Hepatocyte (in vitro differentiated cells): ENCODE data around the gene NDUFB7. TPM values are rescaled to one million over a fixed set of nuclear protein-coding genes. Genes with fewer than 3 reads are reported as not detected.
A peak's percentile ranks its signal among the peaks of the same experiment; 100 is the strongest.
"Not testable (repeated sequence)": the region's sequence is repeated elsewhere in the genome, so short reads cannot be mapped to it uniquely, and the experiment has no call there.

Experiments
- DNase-seq: peaks from one replicate; pipeline ENCODE4 v3.0.0-alpha.2; 2016; ENCODE audit warnings: low spot score
- H2AFZ ChIP-seq: fragments of 200-600 bp; sonication (generic); 2 replicates; pipeline ENCODE4 v1.6.0; 2016; ENCODE audit warnings: antibody characterized with exemption, mild to moderate bottlenecking
- H3K27ac ChIP-seq: fragments of 200-600 bp; sonication (generic); 2 replicates; pipeline ENCODE4 v1.5.1; 2016; ENCODE audit warnings: mild to moderate bottlenecking
- H3K27me3 ChIP-seq: fragments of 200-600 bp; sonication (generic); 2 replicates; pipeline ENCODE4 v1.6.1; 2016
- H3K36me3 ChIP-seq: fragments of 200-600 bp; sonication (generic); replicated peaks from 2 replicates; pipeline ENCODE4 v1.5.1; 2016; ENCODE audit warnings: low read depth; ENCODE audit not compliant: insufficient read depth
- H3K4me1 ChIP-seq: fragments of 200-600 bp; sonication (generic); 2 replicates; pipeline ENCODE4 v1.5.1; 2016; ENCODE audit warnings: mild to moderate bottlenecking, moderate library complexity; ENCODE audit not compliant: insufficient read depth
- H3K4me2 ChIP-seq: fragments of 200-600 bp; sonication (generic); 2 replicates; pipeline ENCODE4 v1.6.0; 2016
- H3K4me3 ChIP-seq: fragments of 200-600 bp; sonication (generic); 2 replicates; pipeline ENCODE4 v1.5.1; 2016; ENCODE audit warnings: mild to moderate bottlenecking
- H3K79me2 ChIP-seq: fragments of 200-600 bp; sonication (generic); 2 replicates; pipeline ENCODE4 v1.6.0; 2017; ENCODE audit warnings: mild to moderate bottlenecking
- H3K9me2 ChIP-seq: fragments of 200-600 bp; sonication (generic); replicated peaks from 2 replicates; pipeline ENCODE4 v1.6.0; 2017; ENCODE audit warnings: mild to moderate bottlenecking; ENCODE audit not compliant: insufficient read depth
- H3K9me3 ChIP-seq: fragments of 200-600 bp; sonication (generic); 2 replicates; pipeline ENCODE4 v1.5.1; 2016; ENCODE audit warnings: low read depth, mild to moderate bottlenecking
- H4K20me1 ChIP-seq: fragments of 200-600 bp; sonication (generic); 2 replicates; pipeline ENCODE4 v1.6.0; 2016; ENCODE audit warnings: mild to moderate bottlenecking; ENCODE audit not compliant: insufficient read depth, poor library complexity, severe bottlenecking
- CTCF ChIP-seq: fragments of 200-600 bp; sonication (generic); IDR thresholded peaks from 2 replicates; pipeline ENCODE4 v1.5.1; 2016; ENCODE audit warnings: antibody characterized with exemption, mild to moderate bottlenecking; ENCODE audit not compliant: poor library complexity
- EZH2 ChIP-seq: fragments of 200-600 bp; sonication (generic); IDR thresholded peaks from 2 replicates; pipeline ENCODE4 v1.6.1; 2016; ENCODE audit warnings: antibody characterized with exemption, mild to moderate bottlenecking, borderline replicate concordance
- EZH2phosphoT487 ChIP-seq: fragments of 200-600 bp; sonication (generic); IDR thresholded peaks from one replicate; pipeline ENCODE4 v1.6.1; 2018; ENCODE audit warnings: antibody characterized with exemption, mild to moderate bottlenecking, low read depth, moderate library complexity; ENCODE audit not compliant: unreplicated experiment, severe bottlenecking
- WGBS: methylation state at CpG from one replicate; pipeline ENCODE4 v1.1.6; 2016; ENCODE audit warnings: low lambda C conversion rate; ENCODE audit errors: missing lambda C conversion rate; 5-methylcytosine and 5-hydroxymethylcytosine counted together
- polyA plus RNA-seq: library from polyadenylated mRNA; unstranded; fragments of >200 nt; fragmentation: Nextera tagmentation; extraction: Ambion mirVana; gene quantifications from 2 replicates; pipeline ENCODE4 v1.2.1, GENCODE V29; 2016
- total RNA-seq: library from RNA; depleted of rRNA; stranded (reverse); fragments of >200 nt; gene quantifications from 2 replicates; pipeline ENCODE4 v1.2.3, GENCODE V29; 2014

NDUFB7 gene
- total and polyA plus RNA-seq, 2 experiments from 2014 or later, result 201 to 354 TPM

GRCh38 chr19:14565298-14565679 is 6.6 kb downstream of the NDUFB7 start:
- TF ChIP-seq CTCF (no peak), EZH2 (no peak), EZH2phosphoT487 (no peak)
- Histone ChIP-seq H3K9me3 (no peaks in the 10 kb centered on the region), H4K20me1 (peaks cover 5% of the 10 kb centered on the region), H3K9me2 (no peaks in the 10 kb centered on the region), H2AFZ (no peak overlapping the region), H3K4me3 (no peak overlapping the region), H3K36me3 (no peaks in the 10 kb centered on the region), H3K27me3 (no peaks in the 10 kb centered on the region), H3K27ac (no peak overlapping the region), H3K4me2 (no peak overlapping the region), H3K79me2 (peaks cover 30% of the 10 kb centered on the region), H3K4me1 (no peaks in the 10 kb centered on the region)
- 96% methylated on average over 22 of the region's 22 CpGs for WGBS
- no peak for DNase-seq

GRCh38 chr19:14564652-14565297 is 7.1 kb downstream of the NDUFB7 start:
- H2AFZ ChIP-seq, H4K20me1 ChIP-seq, H3K27me3 ChIP-seq, H3K9me3 ChIP-seq, H3K4me3 ChIP-seq, H3K4me1 ChIP-seq, H3K9me2 ChIP-seq, H3K36me3 ChIP-seq, H3K4me2 ChIP-seq, H3K27ac ChIP-seq, DNase-seq: not testable (repeated sequence)
- 93% methylated on average over 13 of the region's 22 CpGs for WGBS
- H3K79me2 ChIP-seq, result peaks cover 30% of the 10 kb centered on the region

- H3K27me3 ChIP-seq, result no peaks in the 10 kb centered on the region
- H3K4me2 ChIP-seq, result no peak overlapping the region
- no peaks in the 10 kb centered on the region for H3K9me3 ChIP-seq
- no peaks in the 10 kb centered on the region for H3K4me1 ChIP-seq
- peak; percentile 23 for DNase-seq
- peaks cover 5% of the 10 kb centered on the region for H4K20me1 ChIP-seq
- no peaks in the 10 kb centered on the region for H3K36me3 ChIP-seq
- TF ChIP-seq EZH2phosphoT487 (no peak), EZH2 (no peak), CTCF (no peak)
- H2AFZ ChIP-seq, result no peak overlapping the region
- H3K4me3 ChIP-seq, result no peak overlapping the region
- H3K79me2 ChIP-seq, result peaks cover 30% of the 10 kb centered on the region
- no peak overlapping the region for H3K27ac ChIP-seq
- 97% methylated on average over 6 of the region's 33 CpGs for WGBS
- no peaks in the 10 kb centered on the region for H3K9me2 ChIP-seq
Measured at GRCh38 chr19:14563989-14564651, 7.7 kb downstream of the NDUFB7 start.

GRCh38 chr19:14563590-14563926 is 8.3 kb downstream of the NDUFB7 start:
- H3K4me1 ChIP-seq, result no peaks in the 10 kb centered on the region
- no peaks in the 10 kb centered on the region for H3K27me3 ChIP-seq
- H3K79me2 ChIP-seq, result peaks cover 31% of the 10 kb centered on the region
- H3K4me2 ChIP-seq, result no peak overlapping the region
- no peaks in the 10 kb centered on the region for H3K36me3 ChIP-seq
- H3K4me3 ChIP-seq, result no peak overlapping the region
- no peak for DNase-seq
- H3K27ac ChIP-seq, result no peak overlapping the region
- no peak overlapping the region for H2AFZ ChIP-seq
- TF ChIP-seq EZH2 (no peak), EZH2phosphoT487 (no peak)
- peaks cover 5% of the 10 kb centered on the region for H4K20me1 ChIP-seq
- 92% methylated on average over 16 of the region's 16 CpGs for WGBS
- no peaks in the 10 kb centered on the region for H3K9me3 ChIP-seq
- no peaks in the 10 kb centered on the region for H3K9me2 ChIP-seq
